GM10248 (cell line): ENCODE measurements around the gene ID4.

Experiments
- CTCF ChIA-PET: fragments of 300-600 bp; sonication (Branson Sonifier 250); formaldehyde crosslinking; extraction: SDS; loops from one replicate; lab custom pipeline; 2021; ENCODE audit warnings: antibody characterized with exemption; lab: Yijun Ruan, JAX
- POLR2A ChIA-PET: fragments of 350-650 bp; sonication (Branson Sonifier 250); formaldehyde crosslinking; extraction: SDS; loops from one replicate; lab custom pipeline; 2020; ENCODE audit warnings: antibody characterized with exemption; lab: Yijun Ruan, JAX
- DNase-seq: peaks from one replicate; pipeline ENCODE4 v3.0.0; 2012; ENCODE audit errors: extremely low spot score
- CTCF ChIP-seq: IDR thresholded peaks from 2 replicates; pipeline ENCODE4 v1.5.1; 2012; ENCODE audit warnings: mild to moderate bottlenecking, low read depth; ENCODE audit errors: extremely low read depth, missing control alignments, control extremely low read depth

The ID4 gene

GRCh38 chr6:19845266-19846041, 8.3 kb downstream of the ID4 start:
- TF ChIP-seq CTCF, result no peak
- ChIA-PET POLR2A (no interaction called here), CTCF (interaction anchor here (2.3 kb wide), 1 partner anchor 16 kb away, joined by 8 read pairs; no protein-coding TSS in a partner anchor)
- DNase-seq, result no peak

- DNase-seq, result no peak
- POLR2A ChIA-PET, result no interaction called here
- no peak for TF ChIP-seq CTCF
- CTCF ChIA-PET, result interaction anchor here (1.2 kb wide), 2 partner anchors 10 to 851 kb away, joined by 4 read pairs; no protein-coding TSS in a partner anchor
Measured at GRCh38 chr6:19848465-19849029, 11.4 kb downstream of the ID4 start.

- CTCF ChIA-PET, result interaction anchor here (1.8 kb wide), 1 partner anchor 12 kb away, joined by 3 read pairs; no protein-coding TSS in a partner anchor
- POLR2A ChIA-PET, result no interaction called here
- no peak for TF ChIP-seq CTCF
- no peak for DNase-seq
Measured at GRCh38 chr6:19849196-19849595, 12.0 kb downstream of the ID4 start.

- TF ChIP-seq CTCF, result no peak
- ChIA-PET POLR2A (no interaction called here), CTCF (interaction anchor here (1.8 kb wide), 1 partner anchor 12 kb away, joined by 3 read pairs; no protein-coding TSS in a partner anchor)
- DNase-seq, result no peak
Measured at GRCh38 chr6:19849755-19850154, 12.6 kb downstream of the ID4 start.

GRCh38 chr6:19851241-19852089, 14.3 kb downstream of the ID4 start:
- CTCF ChIA-PET, result interaction anchor here (1.6 kb wide), 1 partner anchor 854 kb away, joined by 5 read pairs; no protein-coding TSS in a partner anchor
- peak; percentile 42 for TF ChIP-seq CTCF
- POLR2A ChIA-PET, result no interaction called here
- DNase-seq, result peak; percentile 38

GRCh38 chr6:19852090-19852457, 14.9 kb downstream of the ID4 start:
- TF ChIP-seq CTCF, result no peak
- CTCF ChIA-PET, result interaction anchor here (0.6 to 1.6 kb wide), 2 partner anchors 19 to 855 kb away, joined by 3 to 5 read pairs; no protein-coding TSS in a partner anchor
- POLR2A ChIA-PET, result no interaction called here
- DNase-seq, result no peak
